ENCODE data around the gene GLRA3. TPM values are rescaled to one million over a fixed set of nuclear protein-coding genes. Genes with fewer than 3 reads are reported as not detected.

The GLRA3 gene
- total and polyA plus RNA-seq, 2 of the 8 experiments (the other 6 are each of a cell fraction or from before 2014, with no cell fraction given), result 0.02 TPM; not detected in 1

DNA sequence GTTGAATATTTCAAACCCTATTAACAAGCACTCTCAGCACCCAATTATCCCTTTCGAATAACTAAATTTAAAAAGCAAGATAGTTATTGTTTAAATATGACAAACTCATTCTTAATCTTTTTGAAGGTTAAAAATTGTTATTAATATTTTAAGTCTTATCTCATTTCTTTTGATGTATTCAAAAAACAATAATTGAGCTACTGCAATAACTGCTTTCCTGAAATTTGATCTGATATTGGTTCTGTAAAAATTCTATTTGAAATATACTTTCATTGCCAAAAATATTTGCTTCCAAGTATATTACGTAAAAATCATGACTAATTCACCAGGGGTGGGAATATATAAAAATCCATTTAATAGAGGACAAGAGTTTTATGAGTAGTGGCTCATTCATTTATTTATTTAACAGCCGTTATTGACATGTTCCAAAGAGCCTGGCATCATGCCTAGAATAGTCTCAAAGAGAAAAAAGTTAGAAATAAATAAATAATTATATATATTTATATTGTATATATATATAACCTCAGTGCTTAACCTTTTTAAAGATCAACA, 34.4 kb downstream of the GLRA3 start:
- Histone ChIP-seq H3K4me2 (ENCODE audit: insufficient read depth in 1 of 2, low read depth in 2 of 2, low read length in 2 of 2) (no peak overlapping the region), H2BK5ac (ENCODE audit: low read depth, low read length) (no peak overlapping the region), H3K18ac (ENCODE audit: extremely low read depth, low read length) (no peak overlapping the region), H3K27ac (ENCODE audit: low read depth, low read length) (no peak overlapping the region), H4K5ac (ENCODE audit: insufficient read length, low read depth, low read length) (no peak overlapping the region), H3K9me3 (ENCODE audit: insufficient read depth in 2 of 2, low read depth in 1 of 2, low read length in 1 of 2) (no peaks in the 10 kb centered on the region; a peak in 1 of 4 replicates), H4K20me1 (replicated peaks in 1 of 2; ENCODE audit: control insufficient read depth in 1 of 2, insufficient read depth in 2 of 2, low read length in 2 of 2) (no peaks in the 10 kb centered on the region), H3K23ac (ENCODE audit: insufficient read length) (no peak overlapping the region), H3K79me2 (ENCODE audit: control insufficient read depth in 1 of 2, insufficient read depth in 2 of 2, low read length in 2 of 2) (no peaks in the 10 kb centered on the region), H2BK120ac (replicated peaks; ENCODE audit: low read depth, low read length) (no peak overlapping the region), H4K91ac (replicated peaks; ENCODE audit: insufficient read length, low read length) (no peak overlapping the region), H3K27me3 (replicated peaks in 1 of 4; ENCODE audit: control insufficient read depth in 3 of 4, extremely low read depth in 1 of 4, insufficient read depth in 3 of 4, low read length in 3 of 4) (no peaks in the 10 kb centered on the region), H4K8ac (ENCODE audit: extremely low read depth, insufficient read depth, low read length) (no peak overlapping the region), H2BK20ac (ENCODE audit: low read length) (no peak overlapping the region), H3K4ac (replicated peaks; ENCODE audit: insufficient read length, low read depth, low read length) (no peak overlapping the region), H3K23me2 (ENCODE audit: low read depth, low read length) (no peaks in the 10 kb centered on the region; the same call in 1 of the 2 replicates), H2BK15ac (ENCODE audit: low read length) (no peak overlapping the region), H3K14ac (ENCODE audit: insufficient read length) (no peak overlapping the region), H3K79me1 (ENCODE audit: low read depth, low read length) (no peaks in the 10 kb centered on the region), H3K9ac (replicated peaks in 1 of 4; ENCODE audit: extremely low read depth in 1 of 4, low read depth in 3 of 4, low read length in 3 of 4) (no peak overlapping the region), H2BK12ac (ENCODE audit: low read depth, low read length) (no peak overlapping the region), H3K4me3 (ENCODE audit: extremely low read depth in 1 of 4, insufficient read depth in 2 of 4, low read depth in 3 of 4, low read length in 4 of 4) (no peak overlapping the region), H3K4me1 (replicated peaks in 1 of 4; ENCODE audit: control insufficient read depth in 3 of 4, insufficient read depth in 4 of 4, low read length in 3 of 4) (no peaks in the 10 kb centered on the region), H2AK5ac (ENCODE audit: low read depth, low read length) (no peak overlapping the region), H2AFZ (ENCODE audit: low read length) (no peak overlapping the region), H3K56ac (replicated peaks; ENCODE audit: insufficient read length, low read depth, low read length) (no peak overlapping the region), H3K36me3 (ENCODE audit: control insufficient read depth in 2 of 4, insufficient read depth in 4 of 4, low read length in 3 of 4) (no peaks in the 10 kb centered on the region)
- CTCF ChIA-PET (ENCODE audit: partially characterized antibody), result interaction anchor here (0.6 kb wide), 1 partner anchor 32 kb away, joined by 3 read pairs; no protein-coding TSS in a partner anchor
- FAIRE-seq (no peak), DNase-seq (ENCODE audit: low read depth in 1 of 2, low spot score in 2 of 2) (no peak)
- POLR2A ChIA-PET (ENCODE audit: partially characterized antibody), result no interaction called here
- 94% methylated on average over 3 of the region's 3 CpGs; no CpG with 5 or more reads in 1 of the 2 experiments for WGBS, 2 experiments (ENCODE audit: extremely low coverage in 1 of 2, insufficient coverage in 1 of 2, insufficient read length in 1 of 2, insufficient replicate concordance in 2 of 2, low coverage in 1 of 2, low lambda C conversion rate in 2 of 2, missing lambda C conversion rate in 1 of 2)
- TF ChIP-seq BCL11A (IDR thresholded peaks at IDR 0.05; ENCODE audit: low read depth in 2 of 2, low read length in 2 of 2) (no peak), RAD21 (IDR thresholded peaks at IDR 0.05 in 1 of 2, conservative IDR thresholded peaks at IDR 0.05 in 1 of 2; ENCODE audit: low read depth in 2 of 2, low read length in 2 of 2) (no peak)

All from H1 (cell line).